ENCODE results near the gene HDAC11.
A peak's percentile ranks its signal among the peaks of the same experiment; 100 is the strongest.
"Not testable (repeated sequence)": the region's sequence is repeated elsewhere in the genome, so short reads cannot be mapped to it uniquely, and the experiment has no call there.

Gene HDAC11

GRCh38 chr3:13479582-13480339 lies at the start of gene HDAC11:
TSS of gene HDAC11 (plus strand) at chr3:13480306. CDS start at chr3:13480348, 42 bp downstream.
- Histone ChIP-seq H3K9ac (ENCODE audit: insufficient read length) (no peak within 1 kb of the TSS), H3K9me3 (ENCODE audit: low read depth, low read length) (no peaks in the 10 kb centered on the region), H3K4me3 (peak within 1 kb of the TSS; percentile 48), H3K27ac (no peak within 1 kb of the TSS), H3K36me3 (ENCODE audit: insufficient read depth, low read length) (no peaks in the 10 kb centered on the region)
- no peak for TF ChIP-seq EZH2 (IDR thresholded peaks at IDR 0.05)
- peak; percentile 26; the same call in 1 of the 2 replicates for TF ChIP-seq POLR2AphosphoS5 (IDR thresholded peaks at IDR 0.05; ENCODE audit: borderline replicate concordance, low read depth, low read length)
- no peak for DNase-seq (ENCODE audit: low read depth, low spot score)

- not testable (repeated sequence) for H3K9ac ChIP-seq (ENCODE audit: insufficient read length); H3K36me3 ChIP-seq (ENCODE audit: insufficient read depth, low read length); H3K4me3 ChIP-seq; DNase-seq (ENCODE audit: low read depth, low spot score); H3K9me3 ChIP-seq (ENCODE audit: low read depth, low read length); H3K27ac ChIP-seq
Observed at GRCh38 chr3:13430411-13430875, 49.7 kb upstream of the HDAC11 start.

- Histone ChIP-seq H3K36me3 (ENCODE audit: insufficient read depth, low read length) (no peaks in the 10 kb centered on the region), H3K9me3 (ENCODE audit: low read depth, low read length) (no peaks in the 10 kb centered on the region), H3K4me3 (no peak overlapping the region), H3K9ac (ENCODE audit: insufficient read length) (no peak overlapping the region), H3K27ac (no peak overlapping the region)
- TF ChIP-seq EZH2 (IDR thresholded peaks at IDR 0.05) = no peak
- no peak for TF ChIP-seq FOXP2 (optimal IDR thresholded peaks at IDR 0.05; ENCODE audit: control extremely low read depth, extremely low read length, insufficient read depth)
- no peak for TF ChIP-seq POLR2AphosphoS5 (IDR thresholded peaks at IDR 0.05; ENCODE audit: borderline replicate concordance, low read depth, low read length)
- DNase-seq (ENCODE audit: low read depth, low spot score) = no peak
Observed at GRCh38 chr3:13432093-13432492, 48.0 kb upstream of the HDAC11 start.

- Histone ChIP-seq H3K27ac (no peak overlapping the region), H3K36me3 (ENCODE audit: insufficient read depth, low read length) (no peaks in the 10 kb centered on the region), H3K4me3 (no peak overlapping the region), H3K9ac (ENCODE audit: insufficient read length) (no peak overlapping the region), H3K9me3 (ENCODE audit: low read depth, low read length) (no peaks in the 10 kb centered on the region)
- DNase-seq (ENCODE audit: low read depth, low spot score) = no peak
- TF ChIP-seq FOXP2 (optimal IDR thresholded peaks at IDR 0.05; ENCODE audit: control extremely low read depth, extremely low read length, insufficient read depth) = no peak
Observed at GRCh38 chr3:13433912-13434311, 46.2 kb upstream of the HDAC11 start.

GRCh38 chr3:13436213-13436612 lies 43.9 kb upstream of the HDAC11 start:
- H3K4me3 ChIP-seq; H3K9me3 ChIP-seq (ENCODE audit: low read depth, low read length); DNase-seq (ENCODE audit: low read depth, low spot score); H3K27ac ChIP-seq; H3K9ac ChIP-seq (ENCODE audit: insufficient read length); H3K36me3 ChIP-seq (ENCODE audit: insufficient read depth, low read length): not testable (repeated sequence)

GRCh38 chr3:13440204-13440817 lies 39.8 kb upstream of the HDAC11 start:
- H3K36me3 ChIP-seq (ENCODE audit: insufficient read depth, low read length) = no peaks in the 10 kb centered on the region
- H3K9ac ChIP-seq (ENCODE audit: insufficient read length) = no peak overlapping the region
- no peak overlapping the region for H3K4me3 ChIP-seq
- no peak for TF ChIP-seq EZH2 (IDR thresholded peaks at IDR 0.05)
- TF ChIP-seq FOXP2 (optimal IDR thresholded peaks at IDR 0.05; ENCODE audit: control extremely low read depth, extremely low read length, insufficient read depth) = no peak
- no peak for TF ChIP-seq POLR2AphosphoS5 (IDR thresholded peaks at IDR 0.05; ENCODE audit: borderline replicate concordance, low read depth, low read length)
- H3K9me3 ChIP-seq (ENCODE audit: low read depth, low read length) = no peaks in the 10 kb centered on the region
- no peak overlapping the region for H3K27ac ChIP-seq
- no peak for DNase-seq (ENCODE audit: low read depth, low spot score)

GRCh38 chr3:13442882-13443281 lies 37.2 kb upstream of the HDAC11 start:
- not testable (repeated sequence) for DNase-seq (ENCODE audit: low read depth, low spot score); H3K9me3 ChIP-seq (ENCODE audit: low read depth, low read length); H3K4me3 ChIP-seq; H3K9ac ChIP-seq (ENCODE audit: insufficient read length); H3K36me3 ChIP-seq (ENCODE audit: insufficient read depth, low read length); H3K27ac ChIP-seq

GRCh38 chr3:13451301-13451673 lies 28.8 kb upstream of the HDAC11 start:
- H3K27ac ChIP-seq = no peak overlapping the region
- TF ChIP-seq POLR2AphosphoS5 (IDR thresholded peaks at IDR 0.05; ENCODE audit: borderline replicate concordance, low read depth, low read length) = no peak
- TF ChIP-seq FOXP2 (optimal IDR thresholded peaks at IDR 0.05; ENCODE audit: control extremely low read depth, extremely low read length, insufficient read depth) = no peak
- no peak for TF ChIP-seq EZH2 (IDR thresholded peaks at IDR 0.05)
- no peak overlapping the region for H3K9ac ChIP-seq (ENCODE audit: insufficient read length)

GRCh38 chr3:13452490-13453335 lies 27.4 kb upstream of the HDAC11 start:
- Histone ChIP-seq H3K9me3 (ENCODE audit: low read depth, low read length) (no peaks in the 10 kb centered on the region), H3K9ac (ENCODE audit: insufficient read length) (no peak overlapping the region), H3K36me3 (ENCODE audit: insufficient read depth, low read length) (no peaks in the 10 kb centered on the region), H3K27ac (no peak overlapping the region), H3K4me3 (no peak overlapping the region)
- TF ChIP-seq EZH2 (IDR thresholded peaks at IDR 0.05) (no peak), FOXP2 (optimal IDR thresholded peaks at IDR 0.05; ENCODE audit: control extremely low read depth, extremely low read length, insufficient read depth) (no peak), POLR2AphosphoS5 (IDR thresholded peaks at IDR 0.05; ENCODE audit: borderline replicate concordance, low read depth, low read length) (no peak)
- no peak for DNase-seq (ENCODE audit: low read depth, low spot score)

More at GRCh38 chr3:13451301-13451673, 28.8 kb upstream of the HDAC11 start:
- no peaks in the 10 kb centered on the region for H3K36me3 ChIP-seq (ENCODE audit: insufficient read depth, low read length)
- H3K4me3 ChIP-seq = no peak overlapping the region
- H3K9me3 ChIP-seq (ENCODE audit: low read depth, low read length) = no peaks in the 10 kb centered on the region
- no peak for DNase-seq (ENCODE audit: low read depth, low spot score)
